NT2/D1 (cell line): Measurements from ENCODE around the gene S1PR3.

ENCODE experiments used
- SUZ12 ChIP-seq: IDR thresholded peaks from 2 replicates; pipeline ENCODE4 v1.6.1; 2011; ENCODE audit not compliant: insufficient read length, insufficient read depth; ENCODE audit errors: extremely low read depth
- YY1 ChIP-seq: IDR thresholded peaks from 2 replicates; pipeline ENCODE4 v1.6.1; 2011; ENCODE audit not compliant: insufficient read length, insufficient read depth
- ZNF274 ChIP-seq: IDR thresholded peaks from 2 replicates; pipeline ENCODE4 v1.6.1; 2011; ENCODE audit warnings: mild to moderate bottlenecking, low read depth, low read length

DNA sequence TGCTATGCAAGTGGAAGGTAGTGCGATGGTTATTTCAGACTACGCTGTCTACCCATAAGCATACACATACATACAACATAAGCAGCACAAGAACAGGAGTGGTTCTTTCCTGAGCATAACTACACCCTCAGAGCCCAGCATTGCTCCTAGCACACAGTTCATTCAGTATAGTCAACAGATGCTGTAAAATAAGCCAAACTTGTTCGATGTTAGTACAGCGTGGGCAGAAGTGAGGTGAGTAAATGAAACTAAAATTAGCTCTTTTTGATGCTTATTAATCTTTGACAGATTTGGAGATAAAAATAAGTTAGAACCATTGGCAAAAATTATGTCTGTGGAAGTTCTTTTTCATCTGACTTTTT is 47.8 kb downstream of the S1PR3 start:
- TF ChIP-seq SUZ12: no peak
- TF ChIP-seq YY1: no peak
- TF ChIP-seq ZNF274: no peak
